HG03442 (cell line): Measurements from ENCODE around the gene LPCAT3.
"Not testable (repeated sequence)": the region's sequence is repeated elsewhere in the genome, so short reads cannot be mapped to it uniquely, and the experiment has no call there.

Source experiments
- ATAC-seq: cut with Tn5 transposase; IDR thresholded peaks from one replicate; pipeline ENCODE4 v1.9.1; 2021; ENCODE audit warnings: mild to moderate bottlenecking, moderate library complexity; ENCODE audit not compliant: unreplicated experiment

The LPCAT3 gene

DNA sequence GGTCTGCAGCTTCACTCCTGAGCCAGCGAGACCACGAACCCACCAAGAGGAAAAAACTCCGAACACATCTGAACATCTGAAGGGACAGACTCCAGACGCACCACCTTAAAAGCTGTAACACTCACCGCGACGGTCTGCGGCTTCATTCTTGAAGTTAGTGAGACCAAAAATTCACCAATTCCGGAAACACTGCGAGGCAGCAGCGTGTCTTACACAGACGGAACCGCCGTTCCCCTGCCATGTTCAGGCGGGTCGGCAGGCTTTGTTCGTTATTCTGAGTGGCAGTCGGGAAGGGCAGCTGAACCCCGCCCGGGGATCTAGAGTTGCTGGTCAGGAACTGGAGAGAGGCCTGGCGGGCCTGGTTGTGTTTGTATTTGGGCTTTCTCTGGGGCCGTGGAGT, 20.3 kb upstream of the LPCAT3 start:
- no peak for ATAC-seq

DNA sequence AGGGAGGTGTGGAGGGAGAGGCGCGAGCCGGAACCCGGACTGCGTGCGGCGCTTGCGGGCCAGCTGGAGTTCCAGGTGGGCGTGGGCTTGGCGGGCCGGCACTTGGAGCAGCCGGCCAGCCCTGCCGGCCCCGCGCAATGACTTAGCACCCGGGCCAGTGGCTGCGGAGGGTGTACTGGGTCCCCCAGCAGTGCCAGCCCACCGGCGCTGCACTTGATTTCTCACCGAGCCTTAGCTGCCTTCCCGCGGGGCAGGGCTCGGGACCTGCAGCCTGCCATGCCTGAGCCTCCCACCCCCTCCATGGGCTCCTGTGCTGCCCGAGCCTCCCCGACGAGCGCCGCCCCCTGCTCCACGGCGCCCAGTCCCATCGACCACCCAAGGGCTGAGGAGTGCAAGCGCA, 19.1 kb upstream of the LPCAT3 start:
- not testable (repeated sequence) for ATAC-seq

GRCh38 chr12:7035463-7035862, 17.2 kb upstream of the LPCAT3 start:
- ATAC-seq = no peak

DNA sequence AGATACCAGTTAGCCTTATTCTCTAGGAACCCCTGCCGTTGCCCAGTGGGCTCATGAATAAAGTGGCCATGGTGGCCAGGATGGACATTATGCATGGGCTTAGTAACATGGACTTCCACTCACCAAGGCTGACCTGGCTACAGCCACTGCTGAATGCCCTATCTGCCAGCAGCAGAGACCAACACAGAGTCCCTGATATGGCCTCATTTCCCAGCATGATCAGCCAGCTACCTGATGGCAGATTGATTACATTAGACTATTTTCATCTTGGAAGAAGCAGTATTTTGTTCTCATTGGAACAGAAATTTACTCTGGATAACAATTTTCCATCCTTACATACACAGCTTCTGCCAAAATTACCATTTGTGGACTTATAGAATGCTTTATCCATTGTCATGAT, 16.2 kb upstream of the LPCAT3 start:
- ATAC-seq = no peak

- no peak for ATAC-seq
These were observed 14.7 kb upstream of the LPCAT3 start for GRCh38 chr12:7032990-7033389.

- no peak for ATAC-seq
These were observed 13.0 kb upstream of the LPCAT3 start for GRCh38 chr12:7031306-7031705.

GRCh38 chr12:7026854-7027253, 8.6 kb upstream of the LPCAT3 start:
- no peak for ATAC-seq

DNA sequence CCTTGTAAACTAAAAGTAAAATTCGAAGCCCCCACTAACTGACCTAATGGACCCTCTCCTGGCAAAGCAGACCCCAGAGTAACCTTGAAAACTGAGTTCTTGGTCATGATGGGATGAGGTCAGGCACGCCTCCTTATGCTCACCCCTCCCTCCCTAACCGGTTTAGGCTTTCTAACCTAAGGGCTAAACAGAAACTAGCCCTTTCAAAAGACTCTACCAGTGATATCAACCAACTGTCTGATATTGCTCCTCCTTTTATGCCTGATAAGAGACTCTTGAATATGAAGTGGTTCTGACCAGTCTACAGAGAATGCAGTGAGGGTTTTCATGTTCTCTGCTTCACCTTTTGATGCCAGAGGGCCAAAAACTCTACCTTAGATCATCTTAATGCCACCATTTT, 4.8 kb upstream of the LPCAT3 start:
- no peak for ATAC-seq

DNA sequence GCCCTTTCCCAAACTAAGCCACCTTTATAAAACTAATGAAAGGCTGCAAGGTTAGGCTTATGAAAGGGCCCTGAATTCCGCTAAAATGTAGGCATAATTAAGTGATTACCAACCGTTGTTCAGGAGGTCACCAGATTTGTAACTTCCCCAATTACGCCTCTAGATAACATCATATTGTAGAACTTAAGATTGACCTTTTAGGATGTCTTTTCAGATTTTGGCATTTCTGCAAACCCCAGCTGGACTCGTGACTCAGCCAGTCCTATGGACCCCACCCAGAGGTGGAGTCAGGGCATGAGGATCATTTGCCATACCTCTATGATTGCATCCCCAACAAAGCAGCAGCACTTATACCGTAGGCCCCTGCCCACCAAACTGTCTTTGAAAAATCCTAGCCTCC, 3.7 kb upstream of the LPCAT3 start:
- ATAC-seq = no peak

DNA sequence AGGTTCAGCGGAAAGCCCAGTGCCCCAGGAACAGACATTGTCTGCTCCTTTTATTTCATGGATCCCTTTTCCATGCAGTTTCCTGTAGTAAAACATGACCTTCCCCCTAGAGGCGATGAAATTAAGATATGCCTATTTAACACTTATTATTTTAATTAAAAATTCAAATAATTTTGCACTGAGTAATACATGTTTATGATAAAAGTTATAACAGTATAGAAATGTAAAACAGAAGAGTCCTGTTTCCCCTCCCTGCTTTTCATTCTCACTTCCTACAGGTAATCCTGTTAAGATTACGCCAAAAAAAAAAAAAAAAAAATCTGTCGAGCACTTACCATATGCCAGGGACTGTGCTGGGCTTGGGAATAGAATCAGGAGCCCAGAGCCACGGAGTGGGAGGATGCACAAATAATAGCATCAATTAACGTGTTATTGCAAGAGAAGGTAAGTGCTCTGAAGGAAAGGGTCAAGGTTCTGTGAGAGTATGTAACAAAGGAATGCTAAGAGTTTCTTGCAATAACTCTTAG, 830 bp upstream of the LPCAT3 start:
- ATAC-seq = no peak

DNA sequence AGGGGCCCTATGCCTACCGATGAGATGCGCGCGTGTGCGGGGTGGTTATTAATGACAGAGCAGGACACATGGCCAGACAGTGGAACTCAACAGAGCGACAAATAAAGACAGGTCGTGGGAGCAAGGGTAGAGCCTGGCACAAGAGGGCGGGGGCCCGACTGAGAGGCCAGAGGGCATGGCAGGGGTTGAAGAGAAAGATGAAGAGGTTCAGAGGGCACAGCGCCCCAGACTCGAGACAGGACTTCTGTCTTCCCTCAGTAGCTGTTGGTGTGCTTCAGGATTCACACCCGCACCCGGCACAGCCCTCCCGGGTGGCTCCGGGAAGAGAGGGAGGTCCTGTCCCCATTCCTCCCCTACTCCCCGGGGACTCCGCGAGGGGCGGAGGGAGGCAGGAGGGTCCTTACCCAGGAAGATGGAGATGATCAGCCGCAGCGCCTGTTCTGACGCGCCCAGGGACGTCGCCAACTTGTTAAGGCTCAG, 366 bp downstream of the LPCAT3 start:
- ATAC-seq = peak; percentile 7

GRCh38 chr12:7016958-7017571, 1.2 kb downstream of the LPCAT3 start:
- ATAC-seq = no peak

GRCh38 chr12:7015555-7016370, 2.5 kb downstream of the LPCAT3 start:
- ATAC-seq = no peak

DNA sequence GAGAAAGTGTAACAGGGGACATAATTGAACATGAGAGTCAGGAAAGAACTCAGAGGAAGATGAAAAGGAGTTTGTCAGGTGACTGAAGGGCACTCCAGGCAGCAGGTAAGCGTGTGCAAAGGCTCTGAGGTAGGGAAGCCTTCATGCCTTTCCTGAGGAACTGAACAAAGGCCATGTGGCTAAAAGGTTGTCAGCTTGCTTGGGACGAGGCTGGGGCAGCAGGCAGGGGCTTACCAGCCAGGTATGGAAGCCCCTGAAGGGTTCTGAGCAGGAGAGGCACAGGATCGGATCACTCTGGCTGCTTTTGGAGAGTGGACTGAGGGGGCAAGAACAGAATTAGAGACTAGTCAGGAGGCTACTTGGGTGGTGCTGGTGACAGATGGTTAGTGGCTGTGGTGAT, 5.2 kb downstream of the LPCAT3 start:
- ATAC-seq = no peak

GRCh38 chr12:7012024-7012607, 6.2 kb downstream of the LPCAT3 start:
- ATAC-seq = no peak

DNA sequence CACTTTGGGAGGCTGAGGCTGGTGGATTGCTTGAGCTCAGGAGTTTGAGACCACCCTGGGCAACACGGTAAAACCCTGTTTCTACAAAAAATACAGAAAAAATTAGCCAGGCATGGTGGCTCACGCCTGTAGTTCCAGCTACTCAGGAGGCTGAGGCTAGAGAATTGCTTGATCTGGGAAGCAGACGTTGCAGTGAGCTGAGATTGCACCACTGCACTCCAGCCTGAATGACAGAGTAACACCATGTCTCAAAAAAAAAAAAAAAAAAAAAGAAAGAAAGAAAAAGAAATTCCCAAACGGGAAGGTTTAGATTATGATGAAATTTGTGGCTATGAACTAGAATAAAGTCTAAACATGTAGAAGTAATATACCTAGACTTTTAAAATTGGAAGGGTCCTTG, 6.9 kb downstream of the LPCAT3 start:
- not testable (repeated sequence) for ATAC-seq

GRCh38 chr12:7009512-7009911, 8.8 kb downstream of the LPCAT3 start:
- ATAC-seq = no peak

GRCh38 chr12:7008864-7009263, 9.4 kb downstream of the LPCAT3 start:
- ATAC-seq = no peak

- no peak for ATAC-seq
These were observed 11.6 kb downstream of the LPCAT3 start for GRCh38 chr12:7006639-7007038.

- ATAC-seq = no peak
These were observed 13.0 kb downstream of the LPCAT3 start for GRCh38 chr12:7005311-7005710.

DNA sequence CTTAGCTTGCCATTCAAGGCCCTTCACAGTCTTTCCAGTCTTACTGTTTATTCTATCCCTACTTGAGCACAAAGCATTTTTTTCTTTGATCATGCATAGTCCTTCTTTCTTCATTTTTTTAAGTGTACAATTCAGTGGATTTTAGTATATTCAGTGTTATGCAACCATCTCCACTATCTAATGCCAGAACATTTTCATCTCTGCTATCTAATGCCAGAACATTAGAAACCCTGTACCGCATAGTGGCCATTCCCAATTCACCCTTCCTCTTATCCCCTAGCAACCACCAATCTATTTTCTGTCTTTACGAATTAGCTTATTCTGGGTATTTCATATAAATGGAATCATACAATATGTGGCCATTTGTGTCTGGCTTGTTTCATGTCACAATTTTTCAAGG, 13.4 kb downstream of the LPCAT3 start:
- no peak for ATAC-seq

DNA sequence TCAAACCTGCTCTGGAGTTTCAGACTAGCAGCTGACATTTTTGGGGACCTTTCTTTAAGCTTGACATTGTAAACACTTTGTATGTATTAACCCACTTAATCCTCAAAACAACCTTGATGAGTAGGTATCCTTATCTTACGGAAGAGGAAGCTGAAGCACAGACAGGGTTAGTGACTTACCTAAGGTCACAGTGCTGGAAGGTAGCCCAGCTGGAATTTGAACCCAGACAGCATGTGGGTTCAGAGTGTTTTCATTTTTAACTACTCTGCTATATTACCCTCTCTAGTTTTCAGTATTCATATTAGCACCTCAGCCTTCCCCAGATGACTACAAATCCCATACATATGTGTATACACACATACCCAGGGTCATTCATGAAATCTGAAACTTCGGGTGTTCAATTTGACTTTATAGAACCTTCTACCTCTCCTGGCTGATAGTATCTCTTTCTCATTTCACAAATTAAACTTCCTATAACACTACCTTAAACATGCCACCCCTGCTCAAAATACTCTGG, 13.9 kb downstream of the LPCAT3 start:
- ATAC-seq = no peak
